DMS53 (cell line): ENCODE results near the gene ANKRD13B.
"Not testable (repeated sequence)": the region's sequence is repeated elsewhere in the genome, so short reads cannot be mapped to it uniquely, and the experiment has no call there.

Experiments
- DNase-seq: peaks from one replicate; lab custom pipeline; 2025; lab: John Stamatoyannopoulos, UW

ANKRD13B gene

DNA sequence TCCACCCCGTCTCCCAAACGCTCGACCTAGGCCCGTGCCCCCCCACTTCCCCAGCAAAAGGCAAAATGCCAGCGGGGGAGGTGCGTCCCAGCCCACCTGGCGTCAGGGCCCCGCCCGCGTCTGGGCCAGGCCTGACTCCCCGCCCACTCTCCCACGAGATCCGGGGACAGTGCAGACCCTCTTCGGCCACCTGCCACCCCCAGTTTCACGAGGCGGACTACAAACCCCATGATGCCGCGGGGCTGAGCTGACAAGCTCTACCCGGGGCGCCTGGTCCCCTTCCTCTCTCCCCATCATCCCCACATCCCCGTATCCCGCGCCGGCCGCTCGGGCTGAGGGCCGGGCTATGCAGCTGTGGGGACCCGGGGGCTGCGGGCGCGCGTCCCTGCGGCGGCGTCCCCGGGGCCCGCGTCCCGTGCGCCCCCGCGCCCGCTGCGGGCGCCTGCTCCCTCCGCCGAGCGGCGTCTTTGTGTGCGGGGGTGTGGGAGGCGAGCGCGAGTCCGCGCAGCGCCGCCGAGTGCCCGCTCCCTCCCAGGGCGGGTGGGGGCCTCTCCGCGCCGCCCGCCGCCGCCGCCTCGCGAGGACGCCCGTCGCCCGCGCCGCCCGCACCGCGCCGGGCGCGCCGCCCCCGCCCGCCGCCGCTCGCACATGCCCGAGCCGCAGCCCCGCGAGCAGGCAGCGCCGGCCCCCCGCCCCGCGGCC lies at the start of gene ANKRD13B:
Gene ANKRD13B (plus strand): TSS at position 283 of the 702 bp plus-strand sequence. CDS start 490 bp downstream, outside the sequence.
- peak; percentile 68 for DNase-seq

DNA sequence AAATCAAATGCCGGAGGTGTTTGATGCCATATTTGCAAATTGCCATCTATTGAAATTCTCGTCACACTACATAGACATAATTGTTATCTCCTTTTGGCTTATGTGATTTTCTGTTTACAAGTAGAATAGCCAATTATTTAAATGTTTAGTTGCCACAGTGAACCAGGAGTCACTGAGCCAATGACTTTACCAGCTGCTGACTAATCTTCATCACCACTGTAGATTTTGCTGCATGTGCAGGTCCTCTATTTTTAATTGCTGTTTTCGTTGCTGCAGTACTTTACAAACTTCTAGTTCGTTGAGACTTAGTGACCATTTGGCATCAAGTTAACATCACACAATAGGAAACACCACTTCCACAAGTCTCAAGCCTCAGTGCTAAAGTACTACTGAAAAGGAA lies 48.9 kb upstream of the ANKRD13B start:
- no peak for DNase-seq

DNA sequence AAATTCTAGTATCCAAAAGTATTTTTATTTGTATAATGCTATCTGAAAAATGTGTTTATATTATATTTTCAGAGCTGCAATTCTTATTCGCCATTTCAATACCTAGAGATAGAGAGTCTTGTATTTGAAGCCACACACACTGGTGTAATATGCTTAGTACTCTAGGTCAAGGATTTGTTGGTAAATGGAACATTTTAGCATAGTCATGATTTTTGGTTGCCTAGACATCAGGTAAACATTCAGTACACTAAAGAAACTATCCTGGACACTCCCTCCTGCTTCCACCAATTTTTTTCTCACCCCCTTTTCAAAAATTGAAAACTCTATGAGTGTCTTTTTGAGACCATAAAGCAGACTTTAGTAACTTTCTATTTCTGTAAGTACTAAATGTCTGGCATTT lies 46.8 kb upstream of the ANKRD13B start:
- DNase-seq: peak; percentile 26

DNA sequence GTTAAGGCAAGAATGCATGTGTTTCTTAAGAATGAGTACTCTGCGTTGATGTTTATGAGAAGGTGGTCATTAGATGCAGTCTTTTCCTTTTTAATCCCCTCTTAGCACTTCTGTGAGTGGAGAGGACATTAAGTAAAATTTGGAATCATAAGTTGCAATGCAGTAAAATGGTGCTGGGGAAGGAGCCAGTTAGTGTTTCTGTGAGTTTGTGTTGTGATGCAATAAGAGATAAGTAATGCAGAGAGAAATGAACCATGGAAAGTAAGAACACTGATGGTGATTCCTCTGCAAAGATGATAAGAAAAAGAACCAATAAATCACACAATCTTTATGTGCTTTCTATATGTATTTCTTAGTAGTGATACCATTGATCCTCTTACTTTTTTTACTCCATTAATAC lies 46.1 kb upstream of the ANKRD13B start:
- DNase-seq: no peak

DNA sequence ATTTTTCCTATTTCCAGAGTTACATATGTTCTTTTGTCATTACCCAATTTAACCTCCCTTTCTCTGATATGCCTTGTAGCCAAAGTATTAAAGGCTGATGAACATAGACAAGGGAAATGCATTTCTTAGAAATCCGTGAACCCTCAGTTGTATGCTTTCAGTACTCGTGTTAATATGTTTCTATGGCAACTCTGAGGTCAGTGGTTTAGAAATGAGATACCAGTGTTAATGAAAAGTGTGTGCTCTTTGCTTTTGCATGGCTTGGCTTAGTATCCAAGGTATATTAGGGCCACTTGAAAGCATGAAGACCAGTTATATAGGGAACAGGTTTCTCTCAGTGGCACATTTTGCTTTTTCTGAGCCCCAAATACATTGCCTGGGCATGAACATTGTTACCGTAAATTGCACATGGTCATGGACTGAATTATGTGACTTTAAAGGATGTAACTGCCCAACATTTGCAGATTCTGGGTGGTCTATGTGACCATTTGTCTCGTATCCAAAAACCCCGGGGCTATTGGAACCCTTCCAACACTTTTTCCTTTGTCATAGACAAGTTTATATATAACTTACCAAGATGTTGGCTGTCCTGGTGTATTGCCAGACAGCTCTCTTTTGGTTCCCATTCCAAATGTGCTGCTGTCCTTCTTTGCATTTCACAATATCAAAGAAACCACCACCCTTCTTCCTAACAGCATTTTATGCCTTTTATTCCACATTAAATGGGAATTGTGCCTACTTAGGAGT lies 43.6 kb upstream of the ANKRD13B start:
- peak; percentile 4 for DNase-seq

DNA sequence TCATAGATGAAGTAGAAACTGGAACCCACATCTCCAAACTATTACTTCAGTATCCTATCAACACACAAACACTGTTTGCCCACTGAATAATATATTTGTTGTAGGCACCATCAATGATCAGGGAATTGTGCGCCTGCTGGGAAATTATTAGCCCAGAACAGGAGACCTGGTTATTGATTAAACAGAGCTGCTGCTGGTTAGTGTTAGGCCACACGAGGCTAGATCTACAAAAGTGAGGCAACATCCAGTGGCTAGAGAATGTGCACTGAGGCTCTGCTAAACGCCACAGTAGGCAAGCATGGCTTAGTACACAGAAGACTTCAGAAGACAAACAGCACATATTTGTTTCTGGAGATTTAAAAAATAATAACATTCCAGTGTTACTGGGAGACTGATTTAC lies 37.1 kb upstream of the ANKRD13B start:
- DNase-seq: peak; percentile 72

DNA sequence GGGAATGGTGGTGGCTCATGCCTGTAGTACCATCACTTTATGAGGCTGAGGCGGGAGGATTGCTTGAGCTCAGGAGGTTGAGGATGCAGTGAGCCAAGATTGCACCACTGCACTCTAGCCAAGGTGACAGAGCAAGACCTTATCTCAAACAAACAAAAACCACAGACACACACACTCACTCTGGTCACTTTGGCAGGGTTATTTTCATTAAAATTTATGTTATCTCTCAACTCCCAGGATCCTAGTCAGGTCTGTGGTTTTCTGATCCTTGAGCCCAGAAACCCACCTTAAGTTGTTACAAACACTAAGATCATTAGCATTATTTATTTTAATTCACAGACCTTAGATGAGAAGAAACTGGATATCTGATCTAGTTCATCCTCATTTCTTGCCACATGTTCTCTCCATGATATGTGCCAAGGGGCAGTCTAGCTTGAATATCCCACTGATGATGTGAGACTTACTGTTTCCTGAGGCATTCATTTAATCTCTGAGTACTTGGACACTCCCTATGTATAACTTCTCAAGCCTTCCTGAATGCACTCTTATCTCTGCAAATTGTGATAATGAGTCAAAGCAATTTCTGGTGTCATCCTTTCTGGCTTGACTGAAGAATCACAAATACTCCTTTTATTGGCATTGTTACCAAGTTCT lies 35.7 kb upstream of the ANKRD13B start:
- no peak for DNase-seq

DNA sequence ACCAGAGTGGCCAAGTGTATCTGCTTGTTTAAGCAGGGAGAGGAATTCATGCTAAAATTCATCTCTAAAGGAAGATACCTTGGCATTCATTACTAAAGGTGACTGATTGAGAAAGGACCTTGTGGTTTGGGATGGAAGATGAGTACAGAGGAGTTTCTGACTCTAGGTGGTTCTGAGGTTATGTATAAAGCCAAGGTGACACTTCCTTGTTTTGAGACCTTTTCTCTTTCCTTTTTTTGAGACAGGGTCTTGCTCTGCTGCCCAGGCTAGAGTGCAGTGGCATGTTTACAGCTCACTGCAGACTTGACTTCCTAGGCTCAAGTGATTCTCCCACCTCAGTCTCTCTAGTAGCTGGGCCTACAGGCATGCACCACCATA lies 35.2 kb upstream of the ANKRD13B start:
- DNase-seq: no peak

DNA sequence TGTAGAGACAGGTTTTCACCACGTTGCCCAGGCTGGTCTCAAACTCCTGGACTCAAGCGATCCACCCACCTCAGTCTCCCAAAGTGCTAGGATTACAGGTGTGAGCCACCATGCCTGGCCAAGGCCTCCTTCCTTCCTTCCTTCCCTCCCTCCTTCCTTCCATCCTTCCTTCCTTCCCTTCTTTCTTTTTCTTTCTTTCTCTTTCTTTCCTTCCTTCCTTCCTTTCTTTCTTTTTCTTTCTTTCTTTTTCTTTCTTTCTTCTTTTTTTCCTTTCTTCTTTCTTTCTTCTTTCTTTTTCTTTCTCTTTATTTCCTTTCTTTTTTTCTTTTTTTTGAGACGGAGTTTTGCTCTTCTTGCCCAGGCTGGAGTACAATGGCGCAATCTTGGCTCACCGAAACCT lies 34.8 kb upstream of the ANKRD13B start:
- not testable (repeated sequence) for DNase-seq

DNA sequence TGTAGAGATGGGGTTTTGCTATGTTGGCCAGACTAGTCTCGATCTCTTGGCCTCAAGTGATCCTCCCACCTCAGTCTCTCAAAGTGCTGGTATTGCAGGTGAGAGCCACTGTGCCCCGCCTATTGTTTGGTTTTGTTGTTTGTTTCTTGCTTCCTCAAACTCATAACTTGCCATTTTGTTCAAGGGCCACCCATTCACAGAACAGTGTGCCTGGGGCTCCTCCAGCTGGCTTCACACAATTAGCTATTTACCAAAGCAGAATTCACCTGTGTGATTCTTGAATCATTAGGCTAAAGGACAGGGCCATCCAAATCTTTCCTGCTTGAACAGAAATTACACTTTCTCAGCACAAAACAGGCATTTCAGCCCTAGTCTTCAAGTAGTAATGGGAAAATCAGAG lies 33.3 kb upstream of the ANKRD13B start:
- DNase-seq: no peak

DNA sequence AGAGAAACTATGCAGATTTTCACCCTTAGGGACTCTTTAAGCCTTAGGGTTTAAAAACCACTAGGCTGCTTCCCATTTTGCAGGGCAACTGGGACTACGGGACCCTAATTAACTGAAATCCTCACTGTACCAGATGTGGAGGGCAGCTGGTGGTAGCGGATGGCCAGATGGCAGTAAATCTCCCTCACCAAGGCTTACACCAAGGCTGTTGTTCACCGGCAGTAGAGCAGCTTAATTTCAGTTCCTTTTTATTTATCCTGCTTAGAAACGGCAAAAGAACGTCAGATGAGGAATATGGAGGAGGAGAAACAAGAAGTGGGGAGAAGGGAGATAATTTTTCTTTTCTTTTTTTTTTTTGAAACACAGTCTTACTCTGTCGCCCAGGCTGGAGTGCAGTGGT lies 32.6 kb upstream of the ANKRD13B start:
- no peak for DNase-seq

DNA sequence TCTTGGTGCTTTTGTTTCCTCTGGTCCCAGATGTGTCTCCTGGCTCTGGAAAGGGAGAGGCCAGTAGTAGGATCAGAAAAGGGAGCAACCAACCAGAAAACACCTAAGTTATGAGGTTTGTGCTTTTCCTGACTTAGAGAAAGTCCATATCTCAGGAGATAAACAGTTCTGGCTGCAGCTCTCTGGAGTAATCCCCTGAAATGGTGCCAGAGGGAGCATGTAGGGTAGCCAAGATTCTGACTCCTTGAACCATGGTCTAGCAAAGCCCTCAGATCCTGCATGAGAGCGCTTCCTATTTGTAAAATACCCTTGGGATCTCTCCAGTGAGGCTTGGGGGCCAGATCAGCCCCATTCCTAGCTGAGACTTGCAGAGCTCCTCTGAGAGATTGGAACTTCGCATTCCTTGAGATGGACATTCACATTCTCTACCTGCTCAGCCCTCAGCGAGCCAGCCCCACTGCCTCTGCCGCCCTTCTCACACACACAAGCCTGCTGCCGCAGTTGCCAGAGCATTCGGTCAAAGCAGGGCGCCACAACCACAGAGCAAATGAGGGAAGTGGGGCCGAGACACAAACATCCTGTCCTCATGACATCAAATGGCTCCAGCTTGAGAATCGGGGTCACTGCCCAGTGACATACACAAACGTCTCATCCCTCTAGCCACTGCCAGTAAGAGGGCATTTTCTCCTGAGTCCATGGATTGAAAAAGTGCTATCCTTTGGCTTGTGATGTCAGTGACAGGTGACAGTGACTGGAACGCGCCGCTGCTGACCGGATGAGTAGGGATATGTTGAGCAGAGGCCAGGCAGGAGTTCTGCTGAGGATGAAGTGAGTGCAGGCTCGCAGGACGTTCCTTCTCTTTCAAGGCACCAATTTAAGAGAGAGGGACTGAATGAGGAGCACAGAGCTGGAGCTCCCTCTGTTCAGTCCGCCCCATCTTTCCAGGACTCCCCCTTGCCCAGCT lies 31.1 kb upstream of the ANKRD13B start:
- DNase-seq: no peak

DNA sequence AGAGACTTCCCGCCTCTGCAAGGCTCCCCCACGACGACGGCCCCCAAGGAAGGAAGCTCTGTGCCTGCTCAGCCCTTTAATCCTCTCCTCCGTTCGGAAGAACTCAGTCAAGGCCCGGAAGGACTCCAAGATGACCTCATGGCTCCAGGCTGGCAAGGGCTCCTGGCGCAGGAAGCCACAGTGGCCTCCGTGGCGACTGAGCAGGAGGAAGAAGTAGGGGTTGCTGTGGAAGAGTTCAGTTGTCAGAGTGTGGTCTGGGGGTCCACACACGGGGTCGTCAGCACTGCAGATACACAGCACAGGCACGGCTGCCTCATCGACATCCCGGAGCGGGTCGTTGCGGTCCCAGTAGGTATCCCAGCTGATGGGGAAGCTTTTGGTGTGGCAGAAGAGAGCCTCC lies 30.3 kb upstream of the ANKRD13B start:
- DNase-seq: no peak

DNA sequence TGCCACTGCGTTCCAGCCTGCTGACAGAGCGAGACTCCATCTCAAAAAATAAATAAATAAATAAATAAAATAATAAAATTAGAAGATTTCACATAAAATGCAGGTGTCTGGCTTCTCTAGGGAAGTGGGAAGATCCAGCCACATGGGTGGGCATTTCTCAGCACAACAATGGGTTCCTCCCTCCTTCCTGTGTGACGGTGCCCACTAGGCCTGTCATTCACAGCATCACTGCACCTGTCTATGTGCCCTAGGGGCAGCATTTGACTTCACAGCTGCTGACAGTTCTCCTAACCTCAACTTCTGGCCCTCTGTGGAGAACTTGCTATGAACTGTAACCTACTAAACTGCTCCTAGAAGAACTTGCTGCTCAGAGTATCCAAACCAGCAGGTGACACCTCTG lies 29.1 kb upstream of the ANKRD13B start:
- DNase-seq: no peak

DNA sequence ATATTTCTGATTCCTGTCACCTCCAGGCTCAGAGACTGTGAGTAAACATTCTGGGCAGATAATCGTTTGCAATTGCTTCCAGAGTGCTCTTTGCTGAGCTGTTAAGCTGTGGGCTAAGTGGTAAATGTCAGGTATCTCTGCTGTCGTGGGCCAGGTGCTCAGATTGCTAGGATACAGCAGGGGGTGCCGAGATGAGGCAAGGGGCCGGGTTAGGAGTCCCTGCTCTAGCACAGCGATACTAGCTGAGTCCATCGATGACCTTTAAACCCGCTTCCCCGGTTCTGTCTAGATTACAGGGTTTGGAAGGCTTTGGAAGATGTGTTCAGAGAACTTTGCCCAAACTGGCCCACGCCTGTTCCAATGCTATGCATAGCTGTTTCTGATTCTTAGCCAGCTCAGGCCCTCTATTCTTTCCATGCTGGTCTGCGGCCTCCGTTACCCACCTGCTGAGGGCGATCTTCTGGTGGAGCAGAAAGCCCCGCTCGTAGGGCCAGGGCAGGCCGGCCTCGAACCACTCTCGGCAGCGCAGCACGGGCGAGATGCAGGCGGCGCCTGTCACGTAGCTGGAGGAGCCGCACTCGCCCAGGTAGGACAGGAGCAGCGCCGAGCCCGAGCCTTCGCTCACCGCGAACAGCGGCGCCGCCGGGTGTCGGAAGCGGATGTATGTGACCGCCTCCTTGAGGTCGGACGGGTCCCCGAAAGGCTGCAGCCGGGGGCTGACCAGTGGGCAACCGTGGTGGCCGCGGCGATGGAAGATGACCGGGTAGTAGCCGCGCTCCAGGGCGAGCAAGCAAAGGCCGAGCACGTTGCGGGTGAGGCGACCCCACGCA lies 27.1 kb upstream of the ANKRD13B start:
- DNase-seq: peak; percentile 76

DNA sequence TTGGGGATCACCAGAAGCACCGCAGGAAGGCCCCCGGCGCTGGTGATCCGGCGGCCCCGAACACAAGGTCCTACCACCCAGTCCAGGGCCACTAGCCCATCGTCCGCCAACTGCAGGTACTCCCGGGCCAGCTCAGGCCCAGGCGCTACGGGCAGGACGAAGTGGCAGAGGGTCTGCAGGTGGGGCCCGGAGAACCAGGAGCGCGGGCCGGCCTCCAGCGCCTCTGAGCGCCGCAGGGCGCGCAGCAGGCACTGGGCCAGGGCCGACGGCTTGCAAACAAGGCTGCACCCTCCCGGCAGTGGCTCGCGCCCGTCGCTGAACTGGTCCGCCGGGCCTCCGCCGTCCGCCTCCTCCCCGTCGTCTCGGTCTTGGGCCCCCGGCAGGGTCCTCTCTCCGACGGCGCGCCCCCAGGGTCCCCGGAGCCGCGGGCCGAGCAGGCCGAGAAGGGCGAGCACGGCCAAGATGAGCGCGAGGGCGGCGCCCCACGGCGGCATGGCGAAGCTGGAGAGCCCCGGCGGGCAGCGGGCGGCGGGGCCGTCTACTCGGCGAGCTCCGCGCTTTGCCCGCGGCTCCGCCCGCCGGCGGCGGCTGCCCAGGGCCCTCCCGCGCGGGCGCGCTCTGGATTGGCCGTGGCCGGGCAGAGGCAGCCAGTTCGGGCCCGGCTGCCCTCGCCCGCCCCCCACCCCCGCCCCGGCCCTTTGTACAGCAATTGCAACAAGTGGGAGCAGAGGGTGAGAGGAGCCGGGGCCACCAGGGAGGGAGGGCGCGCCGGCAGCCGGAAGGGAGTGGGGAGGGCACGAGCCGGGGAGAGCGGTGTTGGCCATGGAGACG lies 26.2 kb upstream of the ANKRD13B start, which contains the start of gene ABHD15:
Gene ABHD15 (minus strand): TSS at position 565 of the 831 bp plus-strand sequence. CDS start 71 bp downstream, at position 494.
- DNase-seq: peak; percentile 89

DNA sequence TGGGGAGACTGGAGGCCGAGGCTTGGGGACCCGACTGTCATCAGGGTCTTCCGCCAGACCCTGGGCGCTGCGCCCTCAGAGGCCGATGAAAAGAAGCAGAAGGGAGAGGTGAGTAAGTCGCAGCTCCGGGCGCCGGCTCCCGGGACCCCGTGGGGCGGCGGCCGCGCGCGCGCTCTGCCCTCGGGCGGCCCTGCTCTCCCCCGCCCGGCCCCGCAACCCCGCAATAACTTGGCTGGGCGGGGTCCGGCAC lies 25.7 kb upstream of the ANKRD13B start:
- DNase-seq: peak; percentile 71

DNA sequence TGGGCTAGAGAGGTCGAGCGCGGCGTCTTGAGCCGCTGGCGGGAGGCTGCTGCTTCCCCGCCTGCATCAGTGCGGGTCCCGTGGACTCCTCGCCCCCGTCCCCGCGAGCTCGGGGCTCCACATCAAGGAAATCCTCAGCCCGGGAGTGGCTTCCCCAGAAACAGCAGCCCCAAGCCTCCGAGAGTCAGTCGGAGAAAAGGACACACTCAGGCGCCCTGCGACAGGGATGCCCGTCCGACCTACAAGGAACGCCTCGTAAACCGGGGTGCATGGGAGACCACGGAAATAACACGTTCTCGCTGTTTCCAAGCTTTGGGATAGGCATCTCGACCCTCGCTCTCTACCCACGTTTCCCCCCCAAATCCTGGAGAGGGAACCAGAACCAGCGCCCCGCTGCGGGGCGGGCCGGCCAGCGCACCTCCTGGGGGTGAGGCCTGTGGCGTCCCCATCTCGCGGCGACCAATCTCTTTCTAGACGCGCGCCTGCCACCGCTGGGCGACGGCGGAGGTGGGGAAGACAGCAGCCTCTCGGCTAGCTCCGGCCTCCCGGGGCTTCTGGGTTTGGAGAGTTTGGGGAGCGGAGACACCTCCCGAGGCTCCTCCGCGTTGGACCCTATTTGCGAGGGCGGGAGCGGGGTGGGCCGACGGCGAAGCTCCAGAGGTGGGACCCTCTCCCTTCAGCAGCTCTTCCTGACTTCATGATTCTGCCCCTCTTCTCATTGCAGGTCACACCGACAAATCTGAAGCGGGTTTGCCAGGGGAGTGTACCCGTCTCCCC lies 25.2 kb upstream of the ANKRD13B start:
- DNase-seq: peak; percentile 83
